ENCODE data around the gene MAP2K1.
A peak's percentile ranks its signal among the peaks of the same experiment; 100 is the strongest.

MAP2K1 gene

DNA sequence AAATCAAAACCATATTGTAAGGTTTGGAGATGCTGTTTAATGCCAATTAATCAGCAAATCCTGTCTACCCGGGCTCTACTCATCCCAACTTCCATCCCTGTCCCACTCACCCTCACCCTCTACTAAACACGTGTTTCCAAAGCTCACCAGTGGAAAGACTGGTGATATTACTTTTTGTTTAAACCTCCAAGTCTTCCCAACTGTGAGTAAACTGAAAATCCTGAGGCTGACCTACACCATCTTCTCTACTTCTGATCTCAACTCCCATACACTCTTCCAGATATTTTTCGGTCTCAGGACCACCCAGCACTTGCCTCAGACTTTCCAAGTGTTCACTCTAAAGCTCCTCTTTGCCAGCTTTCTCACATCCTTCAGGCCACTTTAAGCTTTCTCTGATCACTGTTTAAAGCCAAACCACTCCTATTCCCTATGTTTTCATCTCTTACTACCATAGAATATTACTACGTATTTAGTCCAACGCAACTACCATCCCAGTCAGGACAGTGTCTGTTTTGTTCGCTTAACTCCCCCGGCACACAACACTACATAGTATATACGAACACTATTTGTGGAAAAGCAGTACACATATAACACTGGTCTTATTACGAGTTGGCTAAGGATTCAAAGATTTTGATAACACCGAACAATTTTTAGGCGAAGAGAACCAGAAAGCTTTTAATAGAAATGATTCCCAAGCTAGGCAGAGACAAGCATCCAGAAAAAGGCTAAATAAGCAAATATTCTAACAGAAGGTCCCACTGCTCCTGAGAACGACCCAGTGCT lies 117.3 kb downstream of the MAP2K1 start:
- Histone ChIP-seq H3K9ac (ENCODE audit: low read depth, low read length) (peak overlapping the region; percentile 98), H3K4me1 (ENCODE audit: insufficient read depth, low read length) (peaks cover 5% of the 10 kb centered on the region; the same call in 1 of the 2 replicates)

DNA sequence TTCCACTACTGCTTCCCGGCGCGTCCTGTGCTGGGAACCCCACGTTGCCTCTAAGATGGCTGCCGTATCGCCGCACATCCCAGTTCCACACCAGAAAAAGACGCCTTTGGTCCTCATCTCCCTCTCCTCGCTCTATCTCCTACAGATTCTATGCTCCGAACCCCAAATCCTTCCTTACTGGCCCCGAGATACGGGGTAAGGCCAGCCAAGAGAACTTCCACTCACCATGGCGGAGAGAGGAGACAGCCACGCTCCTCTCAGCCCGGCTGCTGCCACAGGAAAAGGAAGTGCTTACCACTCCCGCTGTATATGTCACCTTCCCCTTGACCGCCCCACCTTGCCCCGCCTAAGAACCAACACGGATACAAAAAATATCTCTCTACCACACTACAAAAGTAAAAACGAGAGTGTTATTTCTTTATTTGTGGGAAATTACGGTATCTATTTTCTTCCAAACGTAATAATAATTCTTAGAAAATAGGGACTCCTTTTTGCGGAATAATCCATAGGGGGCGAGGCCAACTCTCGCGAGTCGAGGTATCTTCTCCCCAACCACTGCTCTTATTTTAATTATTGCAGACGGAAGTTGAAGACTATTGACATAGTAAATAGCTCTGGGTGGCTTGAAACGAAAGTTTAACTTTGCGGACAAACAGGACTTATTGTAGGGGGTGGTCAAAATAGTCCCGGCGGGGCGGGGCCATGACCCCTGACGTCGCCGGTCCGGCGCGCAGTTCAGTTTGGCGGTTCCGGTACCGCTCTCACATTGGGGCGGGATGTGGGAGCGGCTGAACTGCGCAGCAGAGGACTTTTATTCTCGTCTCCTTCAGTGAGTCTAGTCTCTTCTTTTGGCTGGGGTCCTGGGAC lies 118.1 kb downstream of the MAP2K1 start, which contains the start of the genes RPL4 and ZWILCH:
Gene RPL4, minus strand, starts transcription at position 293 of the 867 bp plus-strand sequence. Its CDS starts 65 bp downstream, at position 228.
Gene ZWILCH, plus strand, starts transcription at position 764 of the 867 bp plus-strand sequence. Its CDS starts 13 bp downstream, at position 777.
- Histone ChIP-seq H3K4me1 (ENCODE audit: insufficient read depth, low read length) (peaks cover 5% of the 10 kb centered on the region; the same call in 1 of the 2 replicates), H3K36me3 (ENCODE audit: insufficient read depth, low read length) (peaks cover 39% of the 10 kb centered on the region)

More for the DNA sequence above, 117.3 kb downstream of the MAP2K1 start:
- Histone ChIP-seq H3K9me3 (ENCODE audit: control insufficient read depth, insufficient read depth, low read length) (no peaks in the 10 kb centered on the region), H3K36me3 (ENCODE audit: insufficient read depth, low read length) (peaks cover 42% of the 10 kb centered on the region)

DNA sequence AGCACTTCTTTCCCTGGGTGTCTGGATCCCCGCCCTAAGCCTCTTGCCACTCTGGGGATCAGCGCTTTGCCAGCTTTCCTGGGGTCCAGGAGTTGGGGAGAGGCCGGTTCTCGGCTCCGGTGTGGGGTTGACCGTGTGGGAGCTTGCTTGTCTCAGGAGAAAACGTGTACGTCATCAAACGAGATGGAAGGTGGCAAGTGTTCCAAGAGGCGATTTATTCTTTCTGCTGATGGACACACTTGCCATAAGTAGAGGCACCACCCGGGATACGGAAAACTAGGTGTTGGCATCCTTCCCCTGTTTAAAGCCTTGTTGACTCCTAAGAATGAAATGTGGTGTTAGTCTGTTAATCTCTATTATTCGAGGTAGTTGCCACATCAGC lies 118.7 kb downstream of the MAP2K1 start:
- peak overlapping the region; percentile 98 for H3K9ac ChIP-seq (ENCODE audit: low read depth, low read length)
- no peaks in the 10 kb centered on the region for H3K9me3 ChIP-seq (ENCODE audit: control insufficient read depth, insufficient read depth, low read length)
- H3K36me3 ChIP-seq (ENCODE audit: insufficient read depth, low read length): peaks cover 35% of the 10 kb centered on the region
- H3K4me1 ChIP-seq (ENCODE audit: insufficient read depth, low read length): peaks cover 5% of the 10 kb centered on the region; the same call in 1 of the 2 replicates

More for the DNA sequence above, 118.1 kb downstream of the MAP2K1 start, which contains the start of the genes RPL4 and ZWILCH:
- H3K9ac ChIP-seq (ENCODE audit: low read depth, low read length): peak within 1 kb of the TSS; percentile 98
- no peaks in the 10 kb centered on the region for H3K9me3 ChIP-seq (ENCODE audit: control insufficient read depth, insufficient read depth, low read length)

DNA sequence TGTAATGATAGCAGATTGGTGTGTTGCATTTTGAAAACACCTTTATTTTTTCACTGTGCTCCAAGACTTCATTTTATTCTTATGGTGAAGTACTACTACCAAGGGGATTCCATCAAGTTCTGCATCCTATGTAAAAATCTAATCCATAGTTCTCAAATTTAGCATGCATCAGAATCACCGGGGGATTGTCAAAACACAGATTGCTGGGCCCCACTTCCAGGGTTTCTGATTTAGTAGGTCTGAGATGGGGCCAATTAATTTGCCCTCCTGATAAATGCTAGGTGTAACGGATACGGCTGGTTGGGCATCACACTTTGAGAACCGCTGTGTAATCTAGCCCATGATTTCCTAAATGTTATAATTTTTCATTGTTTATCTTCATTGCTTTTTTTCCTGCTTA lies 119.1 kb downstream of the MAP2K1 start:
- peaks cover 33% of the 10 kb centered on the region for H3K36me3 ChIP-seq (ENCODE audit: insufficient read depth, low read length)
- H3K9ac ChIP-seq (ENCODE audit: low read depth, low read length): peak overlapping the region; percentile 98
- H3K9me3 ChIP-seq (ENCODE audit: control insufficient read depth, insufficient read depth, low read length): no peaks in the 10 kb centered on the region
- H3K4me1 ChIP-seq (ENCODE audit: insufficient read depth, low read length): peaks cover 5% of the 10 kb centered on the region; the same call in 1 of the 2 replicates

DNA sequence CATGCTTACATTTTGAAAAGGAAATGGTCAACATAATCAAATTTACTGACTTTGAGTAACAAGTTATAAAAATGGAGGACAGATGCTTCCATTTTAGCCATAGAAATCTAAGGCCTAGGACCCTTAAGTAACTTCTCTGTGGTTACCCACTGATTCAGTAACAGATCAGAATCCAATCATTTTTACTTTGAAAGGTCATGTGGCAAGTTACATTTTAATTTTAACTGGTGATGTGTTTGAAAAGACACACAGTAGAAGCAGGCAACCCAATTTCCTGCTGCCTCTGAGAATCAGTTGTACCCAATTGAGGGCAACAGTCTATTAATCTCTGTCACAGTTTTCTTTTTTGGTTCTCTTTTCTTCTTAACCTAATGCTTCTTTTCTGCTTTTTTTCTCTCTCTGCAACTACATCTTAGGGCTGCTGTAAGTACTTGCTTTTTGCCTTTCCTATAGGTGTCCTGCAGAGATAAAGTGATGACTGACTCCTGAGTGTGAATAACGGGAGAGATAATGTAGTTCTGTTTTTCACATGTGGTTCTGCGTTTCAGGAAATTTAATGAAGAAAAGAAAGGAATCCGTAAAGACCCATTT lies 121.7 kb downstream of the MAP2K1 start:
- H3K4me1 ChIP-seq (ENCODE audit: insufficient read depth, low read length): no peaks in the 10 kb centered on the region; the same call in 1 of the 2 replicates
- H3K9me3 ChIP-seq (ENCODE audit: control insufficient read depth, insufficient read depth, low read length): no peaks in the 10 kb centered on the region
- H3K36me3 ChIP-seq (ENCODE audit: insufficient read depth, low read length): peaks cover 12% of the 10 kb centered on the region; the same call in 1 of the 2 replicates
- no peak overlapping the region for H3K9ac ChIP-seq (ENCODE audit: low read depth, low read length)

DNA sequence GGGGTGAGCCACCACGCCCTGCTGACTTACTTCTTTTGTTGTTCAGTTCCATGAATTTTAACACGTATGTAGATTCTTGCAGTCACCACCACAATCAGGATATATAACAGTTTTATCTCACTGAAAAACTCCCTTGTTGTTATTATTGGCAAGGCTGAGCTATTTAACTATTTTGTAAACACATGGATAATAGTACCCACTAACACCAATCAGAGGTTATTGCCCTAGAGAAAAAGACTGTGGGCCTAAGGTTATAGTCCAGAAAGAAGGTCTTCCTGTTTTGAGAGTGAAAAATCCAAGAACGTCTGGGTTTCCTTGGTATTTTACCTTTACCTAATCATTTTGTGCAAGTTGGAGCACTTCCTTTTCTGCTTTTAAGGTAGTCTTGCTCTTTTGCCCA lies 127.9 kb downstream of the MAP2K1 start:
- Histone ChIP-seq H3K9me3 (ENCODE audit: control insufficient read depth, insufficient read depth, low read length) (no peaks in the 10 kb centered on the region), H3K9ac (ENCODE audit: low read depth, low read length) (no peak overlapping the region), H3K36me3 (ENCODE audit: insufficient read depth, low read length) (peaks cover 4% of the 10 kb centered on the region; the same call in 1 of the 2 replicates), H3K4me1 (ENCODE audit: insufficient read depth, low read length) (peaks cover 18% of the 10 kb centered on the region)

DNA sequence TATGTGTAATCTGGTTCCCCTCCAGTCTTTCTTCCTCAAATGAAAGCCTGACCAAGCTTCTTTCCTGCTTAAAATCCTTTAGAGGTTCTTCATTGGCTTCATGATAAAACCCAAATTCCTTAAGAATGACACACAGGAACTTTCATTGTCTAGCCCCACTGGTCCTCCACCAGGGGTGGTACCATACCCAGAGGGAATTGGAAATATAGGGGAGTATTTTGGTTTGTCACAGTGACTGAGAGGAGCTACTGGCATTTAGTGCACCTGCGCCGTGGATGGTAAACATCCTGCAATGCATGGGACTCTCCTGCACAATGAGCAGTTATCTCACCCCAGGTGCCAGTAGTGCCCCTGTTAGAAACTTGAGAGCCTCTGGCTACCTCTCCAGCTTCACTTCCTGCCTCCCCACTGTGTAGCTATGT lies 129.2 kb downstream of the MAP2K1 start:
- H3K9me3 ChIP-seq (ENCODE audit: control insufficient read depth, insufficient read depth, low read length): no peaks in the 10 kb centered on the region
- peaks cover 18% of the 10 kb centered on the region for H3K4me1 ChIP-seq (ENCODE audit: insufficient read depth, low read length)
- peaks cover 3% of the 10 kb centered on the region for H3K36me3 ChIP-seq (ENCODE audit: insufficient read depth, low read length)
- H3K9ac ChIP-seq (ENCODE audit: low read depth, low read length): no peak overlapping the region

DNA sequence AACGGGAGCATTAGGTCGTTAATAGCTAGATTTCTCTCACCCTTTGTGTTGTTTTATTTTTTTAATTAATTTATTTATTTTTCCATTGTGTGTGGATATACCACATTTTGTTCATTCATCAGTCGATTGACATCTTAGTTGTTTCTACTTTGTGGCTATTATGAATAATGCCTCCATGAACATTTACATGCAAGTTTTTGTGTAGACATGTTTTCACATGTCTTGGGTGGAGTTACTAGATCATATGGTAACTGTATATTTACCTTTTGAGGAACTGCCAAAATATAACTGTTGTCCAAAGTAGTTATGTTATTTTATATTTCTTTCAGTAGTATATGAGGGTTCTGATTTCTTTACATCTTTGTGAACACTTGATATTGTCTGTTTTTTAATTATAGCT lies 137.2 kb downstream of the MAP2K1 start:
- Histone ChIP-seq H3K4me1 (ENCODE audit: insufficient read depth, low read length) (no peaks in the 10 kb centered on the region), H3K9me3 (ENCODE audit: control insufficient read depth, insufficient read depth, low read length) (no peaks in the 10 kb centered on the region; the same call in 1 of the 2 replicates), H3K36me3 (ENCODE audit: insufficient read depth, low read length) (peaks cover 22% of the 10 kb centered on the region), H3K9ac (ENCODE audit: low read depth, low read length) (no peak overlapping the region)

DNA sequence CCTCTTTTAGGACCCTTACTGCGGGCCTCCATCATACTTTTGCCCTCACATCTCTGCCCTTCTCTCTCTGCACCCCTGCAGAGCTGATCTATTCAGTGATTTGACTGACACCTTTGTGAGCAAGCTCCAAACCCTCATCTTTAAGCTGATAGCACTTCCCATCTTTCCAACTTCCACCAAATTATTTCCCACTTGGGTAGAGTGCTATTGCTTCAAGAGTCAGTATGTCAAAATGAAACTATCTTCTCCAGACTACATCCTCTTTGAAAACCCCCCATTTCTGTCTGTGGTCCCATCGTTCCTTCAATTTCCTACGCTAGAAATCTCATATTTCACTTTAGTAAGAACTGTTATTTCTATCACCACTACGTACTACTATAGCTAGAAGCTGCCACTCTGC lies 138.1 kb downstream of the MAP2K1 start:
- no peaks in the 10 kb centered on the region for H3K4me1 ChIP-seq (ENCODE audit: insufficient read depth, low read length)
- peaks cover 22% of the 10 kb centered on the region for H3K36me3 ChIP-seq (ENCODE audit: insufficient read depth, low read length)
- no peaks in the 10 kb centered on the region; the same call in 1 of the 2 replicates for H3K9me3 ChIP-seq (ENCODE audit: control insufficient read depth, insufficient read depth, low read length)
- no peak overlapping the region for H3K9ac ChIP-seq (ENCODE audit: low read depth, low read length)

DNA sequence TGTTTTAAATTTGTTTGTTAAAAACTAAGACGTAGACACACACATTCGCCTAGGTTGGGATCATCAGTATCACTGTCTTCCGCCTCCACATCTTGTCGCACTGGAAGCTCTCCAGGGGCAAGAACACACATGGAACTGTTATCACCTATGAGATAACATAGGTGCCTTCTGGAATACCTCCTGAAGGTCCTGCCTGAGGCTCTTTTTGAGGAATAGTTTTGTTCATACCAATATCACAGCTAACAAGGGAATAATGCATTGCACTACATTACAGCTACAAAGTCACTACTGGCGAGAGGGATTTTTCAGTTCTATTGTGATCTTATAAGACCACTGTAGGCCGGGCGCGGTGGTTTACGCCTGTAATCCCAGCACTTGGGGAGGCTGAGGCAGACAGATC lies 148.3 kb downstream of the MAP2K1 start:
- Histone ChIP-seq H3K36me3 (ENCODE audit: insufficient read depth, low read length) (peaks cover 15% of the 10 kb centered on the region), H3K9me3 (ENCODE audit: control insufficient read depth, insufficient read depth, low read length) (no peaks in the 10 kb centered on the region), H3K4me1 (ENCODE audit: insufficient read depth, low read length) (no peaks in the 10 kb centered on the region), H3K9ac (ENCODE audit: low read depth, low read length) (no peak overlapping the region)

All from ES-I3 (cell line).